GM19468 (cell line): ENCODE data around the gene CHKB.
"Not testable (repeated sequence)": the region's sequence is repeated elsewhere in the genome, so short reads cannot be mapped to it uniquely, and the experiment has no call there.

Experiments
- ATAC-seq: cut with Tn5 transposase; IDR thresholded peaks from one replicate; pipeline ENCODE4 v1.9.1; 2021; ENCODE audit warnings: mild to moderate bottlenecking, moderate library complexity, moderate number of reproducible peaks; ENCODE audit not compliant: unreplicated experiment; ENCODE audit errors: extremely low read depth

Gene CHKB

GRCh38 chr22:50612528-50613221 is 30.0 kb upstream of the CHKB start:
- no peak for ATAC-seq

- ATAC-seq, result no peak
Observed at GRCh38 chr22:50612168-50612527, 29.5 kb upstream of the CHKB start.

GRCh38 chr22:50611341-50612060 is 28.9 kb upstream of the CHKB start:
- no peak for ATAC-seq

- no peak for ATAC-seq
Observed at GRCh38 chr22:50610581-50610980, 27.9 kb upstream of the CHKB start.

GRCh38 chr22:50610041-50610451 is 27.4 kb upstream of the CHKB start:
- ATAC-seq, result no peak

DNA sequence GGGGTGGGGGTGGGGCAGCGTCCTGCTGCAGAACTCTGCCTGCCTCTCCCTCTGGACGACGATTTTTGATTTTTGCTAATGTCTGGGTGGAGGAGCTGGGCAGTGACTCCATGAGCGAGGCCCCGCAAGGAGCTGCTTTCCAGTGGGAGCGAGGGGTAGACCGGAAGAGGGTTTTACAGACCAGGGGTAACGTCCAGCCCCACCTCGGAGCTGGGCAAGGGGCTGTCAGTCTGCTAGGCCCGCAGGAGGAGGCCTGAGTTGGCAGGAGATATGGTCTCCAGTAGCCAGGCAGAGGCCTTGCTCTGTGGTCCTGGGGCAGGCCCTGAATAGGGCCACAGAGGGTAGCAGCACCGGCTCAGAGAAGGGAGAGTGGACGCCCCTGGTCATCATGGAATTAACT is 26.9 kb upstream of the CHKB start:
- ATAC-seq, result no peak

- ATAC-seq, result no peak
Observed at GRCh38 chr22:50608996-50609395, 26.3 kb upstream of the CHKB start.

- ATAC-seq, result not testable (repeated sequence)
Observed at GRCh38 chr22:50608058-50608840, 25.6 kb upstream of the CHKB start.

DNA sequence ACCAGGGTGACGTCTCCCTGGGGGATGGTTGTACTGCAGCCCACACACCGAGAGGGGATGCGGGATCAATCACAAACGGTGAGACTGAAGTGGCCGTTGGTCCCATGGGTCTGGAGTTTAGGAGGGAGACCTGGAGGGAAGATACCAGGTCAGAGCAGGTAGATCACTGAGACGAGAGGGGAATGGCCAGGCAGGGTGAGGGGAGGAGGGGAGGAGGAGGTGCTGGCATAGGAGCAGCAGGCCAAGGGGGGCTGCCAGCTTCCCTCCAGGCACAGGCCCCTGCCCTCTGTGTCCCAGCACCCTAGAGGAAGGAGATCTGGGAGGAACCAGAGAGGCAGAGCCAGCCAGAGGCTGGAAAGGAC is 25.0 kb upstream of the CHKB start:
- ATAC-seq, result no peak

- ATAC-seq, result no peak
Observed at GRCh38 chr22:50606946-50607658, 24.5 kb upstream of the CHKB start.

GRCh38 chr22:50606165-50606945 is 23.7 kb upstream of the CHKB start:
- no peak for ATAC-seq

DNA sequence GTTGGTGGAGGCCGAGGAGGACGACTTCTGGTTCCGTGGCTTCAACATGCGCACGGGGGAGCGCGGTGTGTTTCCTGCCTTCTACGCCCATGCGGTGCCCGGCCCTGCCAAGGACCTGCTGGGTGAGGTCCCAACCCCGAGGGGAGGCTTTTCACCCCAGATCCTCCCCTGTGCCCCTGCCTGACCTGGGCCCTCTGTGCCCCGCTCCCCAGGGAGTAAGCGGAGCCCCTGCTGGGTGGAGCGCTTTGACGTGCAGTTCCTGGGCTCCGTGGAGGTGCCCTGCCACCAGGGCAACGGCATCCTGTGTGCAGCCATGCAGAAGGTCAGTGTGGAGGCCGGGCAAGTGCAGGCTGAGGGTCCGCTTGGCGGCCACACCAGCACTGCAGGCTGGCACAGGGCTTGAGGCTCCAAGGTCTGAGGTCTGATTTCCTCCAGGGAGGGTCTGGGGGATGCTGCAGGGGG is 23.0 kb upstream of the CHKB start:
- no peak for ATAC-seq

DNA sequence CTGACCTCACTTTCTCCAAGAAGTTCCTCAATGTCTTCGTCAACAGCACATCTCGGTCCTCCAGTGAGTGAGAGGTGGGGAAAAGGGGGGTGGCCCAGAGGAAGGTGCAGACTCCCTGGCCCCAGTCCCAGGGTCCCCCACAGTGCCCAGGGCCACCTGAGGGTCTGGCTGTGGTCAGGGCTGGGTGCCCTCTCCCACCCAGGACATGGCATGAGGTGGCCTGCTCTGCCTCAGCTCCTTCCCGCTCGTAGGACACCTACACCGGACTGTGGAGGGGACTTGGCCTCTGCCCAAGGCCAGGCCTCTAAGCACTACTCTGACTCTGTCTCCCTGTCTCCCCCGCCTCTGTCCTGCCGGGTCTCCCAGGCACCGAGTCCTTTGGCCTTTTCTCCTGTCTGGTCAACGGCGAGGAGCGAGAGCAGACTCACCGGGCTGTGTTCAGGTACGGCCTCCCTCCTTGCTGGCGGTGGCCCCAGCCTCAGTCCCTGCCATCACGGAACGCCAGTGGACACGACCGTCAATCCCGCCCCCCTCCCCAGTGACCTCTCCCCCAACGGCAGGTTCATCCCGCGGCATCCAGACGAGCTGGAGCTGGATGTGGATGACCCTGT is 22.5 kb upstream of the CHKB start:
- ATAC-seq, result no peak

DNA sequence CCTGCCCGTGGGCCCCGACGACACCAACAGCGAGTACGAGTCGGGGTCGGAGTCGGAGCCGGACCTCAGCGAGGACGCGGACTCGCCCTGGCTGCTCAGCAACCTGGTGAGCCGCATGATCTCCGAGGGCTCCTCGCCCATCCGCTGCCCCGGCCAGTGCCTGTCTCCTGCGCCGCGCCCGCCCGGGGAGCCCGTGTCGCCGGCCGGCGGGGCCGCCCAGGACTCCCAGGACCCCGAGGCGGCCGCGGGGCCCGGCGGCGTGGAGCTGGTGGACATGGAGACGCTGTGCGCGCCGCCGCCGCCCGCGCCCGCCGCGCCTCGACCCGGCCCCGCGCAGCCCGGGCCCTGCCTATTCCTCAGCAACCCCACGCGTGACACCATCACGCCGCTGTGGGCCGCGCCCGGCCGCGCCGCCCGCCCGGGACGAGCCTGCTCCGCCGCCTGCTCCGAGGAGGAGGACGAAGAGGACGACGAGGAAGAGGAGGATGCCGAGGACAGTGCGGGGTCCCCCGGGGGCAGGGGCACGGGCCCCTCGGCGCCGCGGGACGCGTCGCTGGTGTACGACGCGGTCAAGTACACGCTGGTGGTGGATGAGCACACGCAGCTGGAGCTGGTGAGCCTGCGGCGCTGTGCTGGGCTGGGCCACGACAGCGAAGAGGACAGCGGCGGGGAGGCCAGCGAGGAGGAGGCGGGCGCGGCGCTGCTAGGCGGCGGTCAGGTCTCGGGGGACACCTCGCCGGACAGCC is 21.8 kb upstream of the CHKB start:
- ATAC-seq, result no peak

GRCh38 chr22:50603511-50604255 is 21.0 kb upstream of the CHKB start:
- ATAC-seq, result no peak

DNA sequence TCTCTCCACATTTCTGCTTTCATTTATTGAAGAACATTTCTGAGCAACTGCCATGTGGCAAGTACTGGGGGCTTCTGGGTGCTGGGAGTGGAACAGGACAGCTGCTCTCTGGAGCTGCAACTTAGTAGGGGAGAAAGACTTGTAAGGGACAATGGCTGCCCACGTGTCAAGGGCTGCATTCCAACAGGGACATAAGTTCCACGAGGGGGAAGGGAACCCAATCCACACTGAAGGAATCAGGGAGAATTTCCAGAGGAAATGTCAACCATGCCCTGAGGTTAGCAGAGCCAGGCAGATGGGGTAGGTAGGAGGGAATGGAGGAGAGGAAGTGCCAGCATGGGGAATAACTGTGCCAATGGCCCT is 19.7 kb upstream of the CHKB start:
- no peak for ATAC-seq

- ATAC-seq, result no peak
Observed at GRCh38 chr22:50601669-50602337, 19.2 kb upstream of the CHKB start.
